K562 (cell line): ENCODE results near the gene DEPP1. TPM values are rescaled to one million over a fixed set of nuclear protein-coding genes. Genes with fewer than 3 reads are reported as not detected.
A peak's percentile ranks its signal among the peaks of the same experiment; 100 is the strongest.

ENCODE experiments used
- BCL6 ChIP-seq: fragments of 250-450 bp; sonication (Bioruptor Pico); IDR thresholded peaks from 2 replicates; pipeline ENCODE4 v1.4.0; 2020
- BRF1 ChIP-seq: IDR thresholded peaks from 3 replicates; pipeline ENCODE4 v1.6.1; 2011; ENCODE audit warnings: borderline replicate concordance, mild to moderate bottlenecking; ENCODE audit not compliant: insufficient read length; ENCODE audit errors: extremely low read depth
- CUX1 ChIP-seq: fragments of 200-800 bp; sonication (Bioruptor generic); IDR thresholded peaks from 2 replicates; pipeline ENCODE4 v1.6.1; 2016; ENCODE audit warnings: missing genetic modification characterization, missing compliant biosample characterization
- DNMT1 ChIP-seq: fragments of 450-650 bp; IDR thresholded peaks from 2 replicates; pipeline ENCODE4 v1.6.1; 2016; ENCODE audit warnings: antibody characterized with exemption, mild to moderate bottlenecking
- FOXJ2 ChIP-seq: fragments of 200-800 bp; sonication (Bioruptor generic); IDR thresholded peaks from 2 replicates; pipeline ENCODE4 v1.6.1; 2016; ENCODE audit warnings: missing genetic modification characterization, missing compliant biosample characterization
- HMBOX1 ChIP-seq: sonication (generic); IDR thresholded peaks from 2 replicates; pipeline ENCODE4 v1.6.1; 2016
- HSF4 ChIP-seq: fragments of 250-450 bp; sonication (Bioruptor Pico); IDR thresholded peaks from 2 replicates; pipeline ENCODE4 v2.1.2; 2022; ENCODE audit warnings: mild to moderate bottlenecking, moderate library complexity, borderline replicate concordance
- ILF3 ChIP-seq: fragments of 450-650 bp; IDR thresholded peaks from 2 replicates; pipeline ENCODE4 v1.6.1; 2018; ENCODE audit warnings: antibody characterized with exemption, mild to moderate bottlenecking, moderate library complexity, borderline replicate concordance
- KDM5B ChIP-seq: fragments of 200-600 bp; sonication (generic); IDR thresholded peaks from 2 replicates; pipeline ENCODE4 v1.6.1; 2012; ENCODE audit warnings: low read depth, mild to moderate bottlenecking, moderate library complexity, low read length, control low read depth, inconsistent platforms; ENCODE audit not compliant: insufficient replicate concordance
- MECOM ChIP-seq: fragments of 250-450 bp; sonication (Bioruptor Pico); IDR thresholded peaks from 2 replicates; pipeline ENCODE4 v1.8.0; 2022; ENCODE audit warnings: inconsistent platforms
- MITF ChIP-seq: IDR thresholded peaks from 2 replicates; pipeline ENCODE4 v1.6.1; 2014; ENCODE audit warnings: antibody characterized with exemption
- MTF1 ChIP-seq: fragments of 250-450 bp; sonication (Bioruptor Pico); IDR thresholded peaks from 2 replicates; pipeline ENCODE4 v1.9.0; 2021; ENCODE audit warnings: moderate library complexity, mild to moderate bottlenecking, inconsistent platforms, borderline replicate concordance
- MXI1 ChIP-seq: IDR thresholded peaks from 2 replicates; pipeline ENCODE4 v1.6.1; 2011; ENCODE audit warnings: low read depth, mild to moderate bottlenecking, improper control_type of control experiment, low read length
- MYBL2 ChIP-seq, 2 experiments: fragments of 450-650 bp in 1 of 2; sonication (generic) in 1 of 2; formaldehyde crosslinking in 1 of 2; IDR thresholded peaks; 2 replicates each; pipeline versions ENCODE4 v1.6.1 to v1.8.1; 2017 to 2022; ENCODE audit warnings: borderline replicate concordance in 1 of 2, inconsistent platforms in 1 of 2, low read depth in 1 of 2, mild to moderate bottlenecking in 1 of 2, missing genetic modification reagents in 1 of 2, moderate library complexity in 1 of 2
- NFXL1 ChIP-seq: fragments of 450-650 bp; formaldehyde crosslinking; IDR thresholded peaks from 2 replicates; pipeline ENCODE4 v1.4.0; 2021; ENCODE audit warnings: mild to moderate bottlenecking
- SUPT5H ChIP-seq: fragments of 450-650 bp; IDR thresholded peaks from 2 replicates; pipeline ENCODE4 v1.6.1; 2016
- TBL1XR1 ChIP-seq, 2 experiments: IDR thresholded peaks; 2 replicates each; pipeline ENCODE4 v1.6.1; 2012; ENCODE audit warnings: improper control_type of control experiment in 2 of 2, low read length in 2 of 2, mild to moderate bottlenecking in 1 of 2
- TCF7L2 ChIP-seq: fragments of 150-350 bp; IDR thresholded peaks from 2 replicates; pipeline ENCODE4 v1.6.1; 2016; ENCODE audit warnings: low read depth, mild to moderate bottlenecking, low read length, moderate library complexity
- polyA plus RNA-seq, 8 experiments: library from polyadenylated mRNA; depleted of rRNA in 4 of 8; stranded (reverse) in 5 of 8; unstranded in 3 of 8; fragments of >200 nt; fragmentation: Nextera tagmentation in 2 of 8; fragmentation: Illumina TruSeq in 1 of 8; extraction: Ambion mirVana in 2 of 8; extraction: Trizol in 1 of 8; gene quantifications; 2 replicates each; pipeline versions ENCODE4 v1.2.1 to v1.2.3, GENCODE V29; 2011 to 2014; ENCODE audit warnings: inconsistent platforms in 1 of 8, missing spikeins in 1 of 8
- total RNA-seq, 7 experiments: library from RNA; depleted of rRNA in 6 of 7; stranded (reverse); fragments of >200 nt in 6 of 7; fragmentation: Illumina TruSeq in 2 of 7; extraction: Trizol in 2 of 7; gene quantifications; 2 replicates each; pipeline versions ENCODE4 v1.2.1 to v1.2.3, GENCODE V29; 2011 to 2021; ENCODE audit warnings: low replicate concordance in 1 of 7
- TF ChIP-seq, protein P1 (sequence below): fragments of 450-650 bp; conservative IDR thresholded peaks from 2 replicates; pipeline ENCODE4 v1.6.1; 2016; ENCODE audit warnings: missing genetic modification characterization, low read depth, mild to moderate bottlenecking, missing compliant biosample characterization, moderate library complexity

Gene DEPP1
- total and polyA plus RNA-seq, 9 of the 15 experiments (the other 6 are each of a cell fraction or from before 2014, with no cell fraction given), result 0.04 to 0.54 (median 0.20) TPM; not detected in 1

- peak; percentile 56 for TF ChIP-seq MITF
- TF ChIP-seq HMBOX1, result no peak
- TF ChIP-seq BCL6, result no peak
- 0 out of 2 replicates have a peak, but pooled peaks have one; percentile 43 for TF ChIP-seq SUPT5H
- no peak for TF ChIP-seq DNMT1
- TF ChIP-seq BRF1, result no peak
- TF ChIP-seq HSF4 (CRISPR knock-in tag), result no peak
- no peak for TF ChIP-seq ILF3
- TF ChIP-seq, protein P1, sequence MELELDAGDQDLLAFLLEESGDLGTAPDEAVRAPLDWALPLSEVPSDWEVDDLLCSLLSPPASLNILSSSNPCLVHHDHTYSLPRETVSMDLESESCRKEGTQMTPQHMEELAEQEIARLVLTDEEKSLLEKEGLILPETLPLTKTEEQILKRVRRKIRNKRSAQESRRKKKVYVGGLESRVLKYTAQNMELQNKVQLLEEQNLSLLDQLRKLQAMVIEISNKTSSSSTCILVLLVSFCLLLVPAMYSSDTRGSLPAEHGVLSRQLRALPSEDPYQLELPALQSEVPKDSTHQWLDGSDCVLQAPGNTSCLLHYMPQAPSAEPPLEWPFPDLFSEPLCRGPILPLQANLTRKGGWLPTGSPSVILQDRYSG, result no peak
- TF ChIP-seq MECOM, result no peak
- TF ChIP-seq FOXJ2 (tag), result peak; percentile 64
- TF ChIP-seq KDM5B, result peak; percentile 94
- TF ChIP-seq CUX1, result no peak
- no peak for TF ChIP-seq MYBL2 (IDR thresholded peaks at IDR 0.05; ENCODE audit: low read depth)
- TF ChIP-seq MYBL2 (CRISPR knock-in tag; IDR thresholded peaks at IDR 0.05; ENCODE audit: borderline replicate concordance), result no peak
- peak in 1 of 2 experiments; percentile 53; a peak in 1 of 4 replicates for TF ChIP-seq TBL1XR1 (IDR thresholded peaks at IDR 0.05; ENCODE audit: low read length in 2 of 2)
- no peak for TF ChIP-seq NFXL1 (CRISPR knock-in tag)
- TF ChIP-seq MXI1, result no peak
- TF ChIP-seq MTF1, result no peak
- TF ChIP-seq TCF7L2, result no peak
Measured at GRCh38 chr10:44978570-44979280, at the start of gene DEPP1 (continued).
